Esophagus muscularis mucosa (tissue), 3 donors: ENCODE data around the gene SHB.

ENCODE experiments used
- POLR2AphosphoS5 ChIP-seq, 2 donors: sonication (generic); formaldehyde crosslinking; IDR thresholded peaks; one replicate each; pipeline ENCODE4 v1.6.1; 2017; ENCODE audit warnings: antibody characterized with exemption in 2 of 2
- TF ChIP-seq, protein P1 (sequence below), 3 experiments: fragments of 200-600 bp in 2 of 3; fragments of 450-650 bp in 1 of 3; sonication (generic) in 2 of 3; IDR thresholded peaks; one replicate each; pipeline ENCODE4 v1.5.1; 2017 to 2019; ENCODE audit warnings: antibody characterized with exemption in 3 of 3, mild to moderate bottlenecking in 2 of 3, moderate library complexity in 1 of 3

DNA sequence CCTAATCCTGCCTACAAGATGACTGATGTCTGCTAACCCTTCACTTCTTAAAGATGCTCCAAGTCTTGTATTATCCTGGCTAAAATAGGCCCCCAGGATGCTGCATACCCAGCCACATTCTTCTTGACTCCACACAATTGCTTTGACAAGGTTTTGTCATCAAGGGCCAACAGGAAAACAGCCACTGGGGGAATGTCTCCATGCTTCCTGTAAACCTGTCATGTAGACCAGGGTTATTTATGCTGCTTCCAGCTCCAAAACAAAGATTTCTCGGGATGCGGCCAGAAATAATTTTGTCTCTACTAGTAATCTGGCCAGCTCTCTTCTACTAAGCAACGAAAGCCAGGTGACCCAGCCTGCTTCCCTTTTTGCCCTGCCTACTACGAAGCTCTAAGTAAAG is 53.8 kb downstream of the SHB start:
- TF ChIP-seq, protein P1, sequence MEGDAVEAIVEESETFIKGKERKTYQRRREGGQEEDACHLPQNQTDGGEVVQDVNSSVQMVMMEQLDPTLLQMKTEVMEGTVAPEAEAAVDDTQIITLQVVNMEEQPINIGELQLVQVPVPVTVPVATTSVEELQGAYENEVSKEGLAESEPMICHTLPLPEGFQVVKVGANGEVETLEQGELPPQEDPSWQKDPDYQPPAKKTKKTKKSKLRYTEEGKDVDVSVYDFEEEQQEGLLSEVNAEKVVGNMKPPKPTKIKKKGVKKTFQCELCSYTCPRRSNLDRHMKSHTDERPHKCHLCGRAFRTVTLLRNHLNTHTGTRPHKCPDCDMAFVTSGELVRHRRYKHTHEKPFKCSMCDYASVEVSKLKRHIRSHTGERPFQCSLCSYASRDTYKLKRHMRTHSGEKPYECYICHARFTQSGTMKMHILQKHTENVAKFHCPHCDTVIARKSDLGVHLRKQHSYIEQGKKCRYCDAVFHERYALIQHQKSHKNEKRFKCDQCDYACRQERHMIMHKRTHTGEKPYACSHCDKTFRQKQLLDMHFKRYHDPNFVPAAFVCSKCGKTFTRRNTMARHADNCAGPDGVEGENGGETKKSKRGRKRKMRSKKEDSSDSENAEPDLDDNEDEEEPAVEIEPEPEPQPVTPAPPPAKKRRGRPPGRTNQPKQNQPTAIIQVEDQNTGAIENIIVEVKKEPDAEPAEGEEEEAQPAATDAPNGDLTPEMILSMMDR (IDR thresholded peaks at IDR 0.05) = no peak
- no peak for TF ChIP-seq POLR2AphosphoS5 (IDR thresholded peaks at IDR 0.05)
